ENCODE results near the gene DOHH.

GRCh38 chr19:3455393-3455955 is 45.0 kb downstream of the DOHH start:
- TF ChIP-seq EZH2phosphoT487 (IDR thresholded peaks at IDR 0.05; ENCODE audit: insufficient read depth, low read depth) (no peak), EZH2 (IDR thresholded peaks at IDR 0.05; ENCODE audit: insufficient read depth, poor library complexity, severe bottlenecking) (no peak)
